Measurements from ENCODE around the gene ACTA1. TPM values are rescaled to one million over a fixed set of nuclear protein-coding genes. Genes with fewer than 3 reads are reported as not detected.

The ACTA1 gene
- total and polyA plus RNA-seq, 2 experiments from 2014 or later = 0.28 to 0.33 TPM

DNA sequence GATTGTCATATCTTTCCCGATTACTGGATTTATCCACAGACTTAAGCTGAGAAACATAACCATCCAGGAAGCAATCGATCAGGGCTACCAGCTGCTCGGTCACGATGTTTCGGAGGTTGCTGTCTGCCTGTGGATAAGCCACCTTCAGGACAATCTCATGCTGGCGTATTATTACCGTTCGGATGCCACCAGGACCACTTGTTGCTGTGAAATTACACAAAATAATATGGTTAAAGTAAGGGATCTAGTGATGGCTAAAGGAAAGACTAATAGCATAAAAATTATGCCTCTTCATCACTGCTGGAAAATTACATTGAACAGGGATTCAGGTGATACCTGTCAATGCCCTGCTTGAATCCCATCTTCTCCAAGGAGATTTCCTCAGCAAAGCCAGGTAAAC is 30.8 kb upstream of the ACTA1 start:
- H3K9me2 ChIP-seq (replicated peaks; ENCODE audit: insufficient read depth) = no peaks in the 10 kb centered on the region
- no peaks in the 10 kb centered on the region for H3K9me3 ChIP-seq (ENCODE audit: low read depth)
- no peak overlapping the region for H3K4me3 ChIP-seq
- WGBS (ENCODE audit: low lambda C conversion rate, missing lambda C conversion rate) = 97% methylated on average over 8 of the region's 8 CpGs
- no peak for DNase-seq (ENCODE audit: low spot score)
- TF ChIP-seq, protein P1, sequence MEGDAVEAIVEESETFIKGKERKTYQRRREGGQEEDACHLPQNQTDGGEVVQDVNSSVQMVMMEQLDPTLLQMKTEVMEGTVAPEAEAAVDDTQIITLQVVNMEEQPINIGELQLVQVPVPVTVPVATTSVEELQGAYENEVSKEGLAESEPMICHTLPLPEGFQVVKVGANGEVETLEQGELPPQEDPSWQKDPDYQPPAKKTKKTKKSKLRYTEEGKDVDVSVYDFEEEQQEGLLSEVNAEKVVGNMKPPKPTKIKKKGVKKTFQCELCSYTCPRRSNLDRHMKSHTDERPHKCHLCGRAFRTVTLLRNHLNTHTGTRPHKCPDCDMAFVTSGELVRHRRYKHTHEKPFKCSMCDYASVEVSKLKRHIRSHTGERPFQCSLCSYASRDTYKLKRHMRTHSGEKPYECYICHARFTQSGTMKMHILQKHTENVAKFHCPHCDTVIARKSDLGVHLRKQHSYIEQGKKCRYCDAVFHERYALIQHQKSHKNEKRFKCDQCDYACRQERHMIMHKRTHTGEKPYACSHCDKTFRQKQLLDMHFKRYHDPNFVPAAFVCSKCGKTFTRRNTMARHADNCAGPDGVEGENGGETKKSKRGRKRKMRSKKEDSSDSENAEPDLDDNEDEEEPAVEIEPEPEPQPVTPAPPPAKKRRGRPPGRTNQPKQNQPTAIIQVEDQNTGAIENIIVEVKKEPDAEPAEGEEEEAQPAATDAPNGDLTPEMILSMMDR (IDR thresholded peaks at IDR 0.05; ENCODE audit: poor library complexity) = no peak
- TF ChIP-seq EZH2 (IDR thresholded peaks at IDR 0.05; ENCODE audit: borderline replicate concordance) = no peak
- TF ChIP-seq EZH2phosphoT487 (IDR thresholded peaks at IDR 0.05; ENCODE audit: low read depth, severe bottlenecking, unreplicated experiment) = no peak
- H4K20me1 ChIP-seq (ENCODE audit: insufficient read depth, poor library complexity, severe bottlenecking) = no peaks in the 10 kb centered on the region
- H3K4me2 ChIP-seq = no peak overlapping the region
- no peaks in the 10 kb centered on the region for H3K79me2 ChIP-seq
- no peak overlapping the region for H2AFZ ChIP-seq
- no peak overlapping the region for H3K27ac ChIP-seq
- no peaks in the 10 kb centered on the region for H3K36me3 ChIP-seq (replicated peaks; ENCODE audit: insufficient read depth, low read depth)
- no peaks in the 10 kb centered on the region for H3K27me3 ChIP-seq
- H3K4me1 ChIP-seq (ENCODE audit: insufficient read depth) = no peaks in the 10 kb centered on the region

DNA sequence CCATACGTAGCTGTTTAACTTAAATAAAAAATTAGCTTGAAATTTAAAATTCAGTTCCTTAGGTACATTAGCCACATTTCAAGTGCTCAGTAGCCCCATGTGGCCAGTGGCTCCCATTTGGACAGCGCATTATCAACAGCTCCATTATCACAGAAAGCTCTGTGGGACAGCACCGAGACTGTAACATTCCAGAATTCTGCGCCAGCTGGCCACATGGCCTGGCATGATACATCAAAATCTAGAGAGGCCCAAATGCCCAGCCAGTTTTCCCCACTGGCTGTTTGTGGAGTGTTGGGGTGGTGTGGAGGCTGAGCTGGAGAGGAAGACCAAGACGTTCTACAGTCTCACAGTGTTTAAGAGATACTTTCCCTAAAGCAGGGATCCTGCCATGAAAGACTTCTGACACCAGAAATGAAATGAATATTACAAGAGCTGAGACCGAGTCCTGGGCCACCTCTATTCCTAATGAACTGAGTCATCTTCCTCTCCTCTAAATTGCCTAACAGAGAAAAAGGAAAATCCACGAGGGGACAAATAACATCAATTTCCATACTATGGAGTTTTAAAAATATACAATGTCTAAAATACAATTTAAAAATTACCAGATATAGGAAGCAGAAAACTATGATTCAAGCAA is 27.3 kb upstream of the ACTA1 start:
- H3K27me3 ChIP-seq = no peaks in the 10 kb centered on the region
- H3K36me3 ChIP-seq (replicated peaks; ENCODE audit: insufficient read depth, low read depth) = no peaks in the 10 kb centered on the region
- H2AFZ ChIP-seq = no peak overlapping the region
- TF ChIP-seq EZH2 (IDR thresholded peaks at IDR 0.05; ENCODE audit: borderline replicate concordance) = no peak
- TF ChIP-seq EZH2phosphoT487 (IDR thresholded peaks at IDR 0.05; ENCODE audit: low read depth, severe bottlenecking, unreplicated experiment) = no peak
- TF ChIP-seq, protein P1 (IDR thresholded peaks at IDR 0.05; ENCODE audit: poor library complexity) = no peak
- no peaks in the 10 kb centered on the region for H3K79me2 ChIP-seq
- H3K4me1 ChIP-seq (ENCODE audit: insufficient read depth) = no peaks in the 10 kb centered on the region
- 97% methylated on average over 7 of the region's 7 CpGs for WGBS (ENCODE audit: low lambda C conversion rate, missing lambda C conversion rate)
- no peak for DNase-seq (ENCODE audit: low spot score)
- no peaks in the 10 kb centered on the region for H4K20me1 ChIP-seq (ENCODE audit: insufficient read depth, poor library complexity, severe bottlenecking)
- no peak overlapping the region for H3K4me2 ChIP-seq
- H3K9me2 ChIP-seq (replicated peaks; ENCODE audit: insufficient read depth) = no peaks in the 10 kb centered on the region
- no peak overlapping the region for H3K27ac ChIP-seq
- no peak overlapping the region for H3K4me3 ChIP-seq
- no peaks in the 10 kb centered on the region for H3K9me3 ChIP-seq (ENCODE audit: low read depth)

DNA sequence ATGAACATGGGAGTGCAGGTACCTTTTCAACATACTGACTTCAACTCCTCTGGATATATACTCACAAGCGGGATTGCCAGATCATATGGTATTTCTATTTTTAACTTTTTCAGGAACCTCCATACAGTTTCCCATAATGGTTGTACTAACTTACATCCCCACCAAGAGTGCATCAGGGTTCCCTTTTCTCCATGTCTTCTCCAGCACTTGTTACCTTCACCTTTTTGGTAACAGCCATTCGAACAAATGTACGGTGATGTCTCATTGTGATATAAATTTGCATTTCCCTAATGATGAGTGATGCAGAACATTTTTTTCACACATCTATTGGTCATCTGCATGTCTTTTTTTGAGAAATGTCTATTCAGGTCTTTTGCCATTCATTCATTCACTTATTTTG is 25.9 kb upstream of the ACTA1 start:
- Histone ChIP-seq H3K36me3 (replicated peaks; ENCODE audit: insufficient read depth, low read depth) (no peaks in the 10 kb centered on the region), H3K9me2 (replicated peaks; ENCODE audit: insufficient read depth) (no peaks in the 10 kb centered on the region)

More for the DNA sequence above, 25.9 kb upstream of the ACTA1 start:
- H4K20me1 ChIP-seq (ENCODE audit: insufficient read depth, poor library complexity, severe bottlenecking) = no peaks in the 10 kb centered on the region
- TF ChIP-seq EZH2phosphoT487 (IDR thresholded peaks at IDR 0.05; ENCODE audit: low read depth, severe bottlenecking, unreplicated experiment) (no peak), EZH2 (IDR thresholded peaks at IDR 0.05; ENCODE audit: borderline replicate concordance) (no peak)
- TF ChIP-seq, protein P1 (IDR thresholded peaks at IDR 0.05; ENCODE audit: poor library complexity) = no peak
- WGBS (ENCODE audit: low lambda C conversion rate, missing lambda C conversion rate) = 100% methylated on average over 3 of the region's 3 CpGs
- H3K4me1 ChIP-seq (ENCODE audit: insufficient read depth) = no peaks in the 10 kb centered on the region
- H3K4me2 ChIP-seq = no peak overlapping the region
- H3K4me3 ChIP-seq = no peak overlapping the region
- DNase-seq (ENCODE audit: low spot score) = no peak
- H2AFZ ChIP-seq = no peak overlapping the region
- H3K9me3 ChIP-seq (ENCODE audit: low read depth) = no peaks in the 10 kb centered on the region
- no peaks in the 10 kb centered on the region for H3K79me2 ChIP-seq
- no peaks in the 10 kb centered on the region for H3K27me3 ChIP-seq
- H3K27ac ChIP-seq = no peak overlapping the region

All from hepatocyte (in vitro differentiated cells).